HG03439 (cell line): ENCODE data around the gene RECQL.
"Not testable (repeated sequence)": the region's sequence is repeated elsewhere in the genome, so short reads cannot be mapped to it uniquely, and the experiment has no call there.

Source experiments
- ATAC-seq: cut with Tn5 transposase; IDR thresholded peaks from one replicate; pipeline ENCODE4 v1.9.1; 2021; ENCODE audit warnings: mild to moderate bottlenecking, moderate library complexity; ENCODE audit not compliant: unreplicated experiment

The RECQL gene

DNA sequence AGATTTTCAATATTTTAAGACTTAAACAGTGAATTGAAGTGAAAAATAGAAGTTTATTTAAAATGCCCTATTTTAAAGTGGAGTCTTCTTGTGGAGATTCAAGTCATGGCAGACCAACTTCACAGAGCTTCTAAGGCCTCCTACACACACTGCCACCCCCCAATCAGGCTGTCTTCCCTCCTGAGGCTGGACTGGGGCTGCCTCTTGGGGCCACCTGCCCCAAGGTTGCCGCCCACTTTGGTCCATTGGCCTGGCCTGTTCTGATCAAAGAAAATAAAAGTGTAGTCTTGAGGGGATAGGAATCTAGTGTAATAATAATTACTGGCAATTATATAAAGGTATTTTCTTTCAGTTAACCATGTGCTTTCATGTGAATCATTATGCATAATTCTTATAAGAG, 1.4 kb upstream of the RECQL start:
- no peak for ATAC-seq

- ATAC-seq = no peak
These were observed 695 bp upstream of the RECQL start for GRCh38 chr12:21502164-21502496.

DNA sequence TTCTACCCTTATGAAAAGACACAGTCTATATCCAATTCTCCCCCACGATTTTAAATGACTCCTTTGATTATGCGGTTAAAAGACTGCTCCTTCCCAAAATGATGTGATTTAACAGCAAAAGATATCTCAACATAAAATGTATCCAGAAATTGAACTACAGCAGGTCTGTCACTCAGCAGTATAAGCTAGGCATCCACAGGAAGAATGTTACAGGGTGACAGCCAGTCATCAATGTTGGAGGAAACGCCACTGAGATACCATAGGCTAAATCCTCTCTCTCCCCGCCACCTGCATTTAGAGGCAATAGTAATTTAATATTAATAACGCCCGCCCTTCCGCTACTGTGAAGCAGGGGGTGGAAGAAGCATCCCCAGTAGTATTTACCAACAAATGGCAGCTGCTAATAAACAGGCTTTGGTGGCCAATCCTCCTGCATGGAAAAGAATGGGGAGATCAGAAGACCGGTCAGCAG, 613 bp downstream of the RECQL start:
- ATAC-seq = no peak

GRCh38 chr12:21499765-21500164, 1.7 kb downstream of the RECQL start:
- no peak for ATAC-seq

- ATAC-seq = no peak
These were observed 15.4 kb downstream of the RECQL start for GRCh38 chr12:21485998-21486397.

GRCh38 chr12:21483531-21483930, 17.9 kb downstream of the RECQL start:
- peak; percentile 63 for ATAC-seq

- ATAC-seq = no peak
These were observed 22.5 kb downstream of the RECQL start for GRCh38 chr12:21478756-21479455.

GRCh38 chr12:21476949-21477348, 24.5 kb downstream of the RECQL start:
- no peak for ATAC-seq

GRCh38 chr12:21475552-21475951, 25.9 kb downstream of the RECQL start:
- no peak for ATAC-seq

- ATAC-seq = no peak
These were observed 29.1 kb downstream of the RECQL start for GRCh38 chr12:21472197-21472823.

- no peak for ATAC-seq
These were observed 30.1 kb downstream of the RECQL start for GRCh38 chr12:21471294-21471693.

- ATAC-seq = not testable (repeated sequence)
These were observed 34.1 kb downstream of the RECQL start for GRCh38 chr12:21467334-21467733.

GRCh38 chr12:21459474-21459873, 42.0 kb downstream of the RECQL start:
- ATAC-seq = no peak

DNA sequence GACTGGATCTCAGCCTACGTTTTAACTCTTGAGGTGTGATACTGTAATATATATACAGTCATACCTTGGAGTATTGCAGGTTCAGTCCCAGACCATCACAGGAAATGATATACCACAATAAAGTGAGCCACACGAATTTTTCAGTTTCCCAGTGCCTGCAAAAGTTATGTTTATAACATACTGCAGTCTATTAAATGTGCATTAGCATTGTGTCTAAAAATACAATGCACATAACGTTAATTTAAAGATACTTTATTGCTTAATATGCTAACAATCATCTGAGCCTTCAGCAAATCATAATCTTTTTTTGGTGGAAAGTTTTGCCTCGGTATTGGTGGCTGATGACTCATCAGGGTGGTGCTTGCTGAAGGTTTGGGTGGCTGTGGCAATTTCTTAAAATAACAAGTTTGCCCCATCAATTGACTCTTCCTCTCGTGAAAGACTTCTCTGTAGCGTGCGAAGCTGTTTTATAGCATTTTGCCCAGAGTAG, 45.1 kb downstream of the RECQL start:
- no peak for ATAC-seq

GRCh38 chr12:21453312-21453852, 48.1 kb downstream of the RECQL start:
- peak; percentile 69 for ATAC-seq

DNA sequence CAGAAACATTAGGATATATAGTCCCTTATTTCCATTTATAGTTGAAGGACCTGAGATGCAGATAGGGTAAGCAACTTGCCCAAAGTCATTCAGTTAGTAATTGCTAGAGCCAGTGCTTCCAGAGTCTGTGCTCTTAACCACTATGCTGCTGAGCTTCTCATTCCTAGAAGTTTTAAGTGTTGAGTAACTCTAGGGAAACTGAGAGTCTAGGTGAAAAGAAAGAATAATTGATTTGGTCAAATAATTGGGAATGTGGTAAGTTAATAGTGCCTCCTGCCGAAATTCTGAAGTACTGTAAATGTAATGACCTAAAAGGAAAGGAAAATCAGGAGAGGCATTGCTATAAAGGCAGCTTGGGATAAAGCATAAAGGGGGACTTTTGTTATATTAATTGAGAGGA, 49.9 kb downstream of the RECQL start:
- ATAC-seq = no peak

- no peak for ATAC-seq
These were observed 57.0 kb downstream of the RECQL start for GRCh38 chr12:21444193-21445146.

GRCh38 chr12:21439347-21439746, 62.1 kb downstream of the RECQL start:
- ATAC-seq = no peak

DNA sequence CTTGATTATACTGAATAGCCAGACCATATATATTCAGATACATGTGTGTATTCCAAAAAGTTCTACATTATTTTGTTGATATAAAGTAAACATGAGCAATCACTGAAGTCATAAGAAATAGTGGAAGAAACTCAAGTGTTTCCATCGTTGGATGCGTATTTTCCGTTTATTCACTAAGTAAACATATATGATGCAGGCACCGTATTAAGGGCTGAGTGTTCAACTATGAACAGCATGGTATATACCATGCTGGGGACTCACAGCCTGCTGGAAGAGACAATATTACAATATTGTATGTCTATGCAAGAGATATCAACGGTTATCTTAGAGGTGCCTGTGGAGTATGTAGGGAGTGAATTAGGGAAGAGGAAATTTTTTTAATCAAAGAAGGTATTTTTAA, 62.8 kb downstream of the RECQL start:
- ATAC-seq = no peak

DNA sequence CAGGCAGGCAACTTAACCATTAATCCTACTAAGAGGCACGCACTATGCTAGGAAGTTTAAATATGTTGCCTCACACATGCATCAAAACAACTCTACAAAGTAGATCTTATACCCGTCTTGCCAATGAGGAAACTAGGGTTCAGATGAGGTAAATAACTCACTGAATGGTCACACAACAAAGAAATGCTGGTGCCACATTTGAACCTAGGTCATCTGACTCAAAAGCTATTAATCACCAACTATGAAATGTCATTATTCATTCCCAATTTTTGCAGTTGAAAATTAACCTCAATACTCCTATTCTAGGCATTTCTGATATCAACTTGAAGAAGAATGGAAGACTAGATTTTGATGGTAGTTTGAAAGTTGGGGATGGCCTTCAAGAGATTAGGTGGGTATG, 66.7 kb downstream of the RECQL start:
- ATAC-seq = no peak

DNA sequence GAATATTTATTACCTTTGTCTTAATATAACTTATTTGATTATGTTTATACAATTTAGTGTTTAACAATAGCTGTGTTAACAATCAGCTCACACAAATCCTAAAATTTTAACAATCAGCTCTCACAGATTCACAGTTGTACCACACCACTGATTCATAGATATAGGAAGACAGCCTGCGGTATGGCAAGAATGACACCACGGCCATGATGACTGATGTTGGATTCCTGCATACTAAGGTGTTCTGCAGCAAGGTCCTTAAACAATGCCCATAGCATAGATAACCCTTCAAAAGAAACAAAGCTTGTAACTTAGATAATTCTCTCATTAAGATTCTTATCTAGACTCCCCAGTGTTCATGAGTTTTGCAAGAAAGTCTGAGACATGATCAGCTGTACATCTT, 67.9 kb downstream of the RECQL start:
- ATAC-seq = no peak
